ENCODE measurements around the gene GLRX5. TPM values are rescaled to one million over a fixed set of nuclear protein-coding genes. Genes with fewer than 3 reads are reported as not detected.

Gene GLRX5
- total RNA-seq, 1 experiment from 2014 or later = 60.1 TPM

- TF ChIP-seq YY1 (IDR thresholded peaks at IDR 0.05; ENCODE audit: extremely low read depth, insufficient replicate concordance, low read depth, low read length) (no peak), SRF (IDR thresholded peaks at IDR 0.05; ENCODE audit: low read depth) (no peak), EGR1 (IDR thresholded peaks at IDR 0.05; ENCODE audit: low read depth) (no peak), ZBTB33 (IDR thresholded peaks at IDR 0.05; ENCODE audit: extremely low read depth, insufficient replicate concordance, low read length) (no peak)
These were observed 1.8 kb downstream of the GLRX5 start (continued) for GRCh38 chr14:95536671-95537070.

- no peak for ATAC-seq
- intact Hi-C loops (cut with micrococcal nuclease) = loop anchor here (10.0 kb wide), 1 partner anchor 383 kb away; the partner anchor contains the start of gene DICER1
These were observed 2.6 kb downstream of the GLRX5 start for GRCh38 chr14:95537298-95538089.

More at GRCh38 chr14:95537298-95538089, 2.6 kb downstream of the GLRX5 start:
- H3K4me3 ChIP-seq (replicated peaks in 1 of 2; ENCODE audit: low read depth in 1 of 2, low read length in 2 of 2) = no peak overlapping the region
- peaks cover 15 to 19% of the 10 kb centered on the region in 2 experiments; a peak in 3 of 4 replicates for H3K4me1 ChIP-seq (ENCODE audit: control insufficient read depth in 1 of 2, insufficient read depth in 2 of 2, low read length in 2 of 2)
- ChIA-PET CTCF (interaction anchor here (1.0 kb wide), 1 partner anchor 10 kb away, joined by 4 read pairs; no protein-coding TSS in a partner anchor), POLR2A (no interaction called here), RAD21 (ENCODE audit: low non-redundant PET in 1 of 2, low total read pairs in 2 of 2, uncharacterized antibody in 2 of 2, unreplicated experiment in 2 of 2) (no interaction called here)
- H3K27me3 ChIP-seq (ENCODE audit: insufficient read depth, low read length) = no peaks in the 10 kb centered on the region
- no peak overlapping the region for H3K4me2 ChIP-seq (ENCODE audit: low read length)
- H3K36me3 ChIP-seq (ENCODE audit: control insufficient read depth in 1 of 2, insufficient read depth in 2 of 2, low read length in 2 of 2) = no peaks in the 10 kb centered on the region; a peak in 1 of 4 replicates
- DNase-seq (ENCODE audit: low read depth, low spot score) = no peak
- TF ChIP-seq SP1 (IDR thresholded peaks at IDR 0.05; ENCODE audit: low read depth) (no peak), FOSL1 (IDR thresholded peaks at IDR 0.05; ENCODE audit: low read depth) (no peak)
- BruUV-seq (replicated peaks) = no TSS peak
- peaks cover 93% of the 10 kb centered on the region for H3K79me2 ChIP-seq (ENCODE audit: insufficient read depth, low read length)
- H3K27ac ChIP-seq (ENCODE audit: low read depth, low read length) = no peak overlapping the region
- H2AFZ ChIP-seq (ENCODE audit: low read depth, low read length, poor library complexity, severe bottlenecking) = no peak overlapping the region
- H4K20me1 ChIP-seq (ENCODE audit: insufficient read depth) = peaks cover 12% of the 10 kb centered on the region; the same call in 1 of the 2 replicates
- H3K9ac ChIP-seq (ENCODE audit: low read length) = no peak overlapping the region
- no peaks in the 10 kb centered on the region for H3K9me2 ChIP-seq (ENCODE audit: insufficient read depth)
- no peaks in the 10 kb centered on the region for H3K9me3 ChIP-seq (ENCODE audit: control insufficient read depth in 1 of 2, insufficient read depth in 1 of 2, low read depth in 1 of 2, low read length in 2 of 2)
